ENCODE results near the gene ABHD12B. TPM values are rescaled to one million over a fixed set of nuclear protein-coding genes. Genes with fewer than 3 reads are reported as not detected.
A peak's percentile ranks its signal among the peaks of the same experiment; 100 is the strongest.
"Not testable (repeated sequence)": the region's sequence is repeated elsewhere in the genome, so short reads cannot be mapped to it uniquely, and the experiment has no call there.

Gene ABHD12B
- total RNA-seq, 1 experiment from 2014 or later = not detected

GRCh38 chr14:50941151-50941550 lies 69.3 kb downstream of the ABHD12B start:
- H3K4me2 ChIP-seq = no peak overlapping the region
- no peak overlapping the region for H3K27ac ChIP-seq
- H4K20me1 ChIP-seq (ENCODE audit: insufficient read depth) = no peaks in the 10 kb centered on the region
- H3K36me3 ChIP-seq (ENCODE audit: low read depth) = peaks cover 1% of the 10 kb centered on the region; the same call in 1 of the 2 replicates
- BruUV-seq (replicated peaks) = no TSS peak
- intact Hi-C loops (cut with micrococcal nuclease; ENCODE audit: unreplicated experiment) = loop anchor here (5.0 kb wide), 1 partner anchor 841 kb away; no protein-coding TSS in a partner anchor
- H3K4me1 ChIP-seq (replicated peaks; ENCODE audit: insufficient read depth) = peaks cover 29% of the 10 kb centered on the region
- POLR2A ChIA-PET (ENCODE audit: unreplicated experiment) = no interaction called here
- TF ChIP-seq CTCF (conservative IDR thresholded peaks at IDR 0.05) = no peak
- TF ChIP-seq EZH2 (IDR thresholded peaks at IDR 0.05; ENCODE audit: low read depth) = no peak
- peaks cover 35% of the 10 kb centered on the region; the same call in 1 of the 2 replicates for H3F3A ChIP-seq (ENCODE audit: insufficient read depth, low read depth)
- DNase-seq = no peak
- no peak overlapping the region for H3K4me3 ChIP-seq
- no peaks in the 10 kb centered on the region for H3K9me3 ChIP-seq (ENCODE audit: insufficient read depth, low read depth)
- H2AFZ ChIP-seq = no peak overlapping the region
- no peaks in the 10 kb centered on the region for H3K9me2 ChIP-seq (ENCODE audit: insufficient read depth)
- no peaks in the 10 kb centered on the region for H3K27me3 ChIP-seq (ENCODE audit: insufficient read depth, low read depth)
- H3K79me2 ChIP-seq (ENCODE audit: low read depth) = peaks cover 22% of the 10 kb centered on the region
- CTCF ChIA-PET = no interaction called here

- POLR2A ChIA-PET (ENCODE audit: unreplicated experiment); H3K27ac ChIP-seq: not testable (repeated sequence)
- intact Hi-C loops (cut with micrococcal nuclease; ENCODE audit: unreplicated experiment) = loop anchor here (5.0 kb wide), 1 partner anchor 841 kb away; no protein-coding TSS in a partner anchor
Observed at GRCh38 chr14:50941638-50942037, 69.8 kb downstream of the ABHD12B start.

GRCh38 chr14:50943261-50943942 lies 71.5 kb downstream of the ABHD12B start:
- ChIA-PET CTCF (interaction anchor here (0.6 to 1.7 kb wide), 2 partner anchors 12 to 1409 kb away, joined by 4 read pairs; no protein-coding TSS in a partner anchor), POLR2A (ENCODE audit: unreplicated experiment) (interaction anchor here (0.6 kb wide), 3 partner anchors 12 to 33 kb away, joined by 3 to 5 read pairs (median 4); no protein-coding TSS in a partner anchor)
- Histone ChIP-seq H3K4me1 (replicated peaks; ENCODE audit: insufficient read depth) (peaks cover 7% of the 10 kb centered on the region; the same call in 1 of the 2 replicates), H3K9me2 (ENCODE audit: insufficient read depth) (no peaks in the 10 kb centered on the region), H3K27ac (peak overlapping the region; percentile 76), H3K4me3 (peak overlapping the region; percentile 93), H3K9me3 (ENCODE audit: insufficient read depth, low read depth) (no peaks in the 10 kb centered on the region), H3K27me3 (ENCODE audit: insufficient read depth, low read depth) (no peaks in the 10 kb centered on the region), H3F3A (ENCODE audit: insufficient read depth, low read depth) (peaks cover 16% of the 10 kb centered on the region; the same call in 1 of the 2 replicates), H3K79me2 (ENCODE audit: low read depth) (peaks cover 22% of the 10 kb centered on the region), H2AFZ (peak overlapping the region; percentile 96), H4K20me1 (ENCODE audit: insufficient read depth) (no peaks in the 10 kb centered on the region), H3K4me2 (peak overlapping the region; percentile 92), H3K36me3 (ENCODE audit: low read depth) (no peaks in the 10 kb centered on the region)
- TF ChIP-seq CTCF (conservative IDR thresholded peaks at IDR 0.05) (0 out of 2 replicates have a peak, but pooled peaks have one; percentile 11), EZH2 (IDR thresholded peaks at IDR 0.05; ENCODE audit: low read depth) (no peak)
- intact Hi-C loops (cut with micrococcal nuclease; ENCODE audit: unreplicated experiment) = loop anchor here (5.0 kb wide), 1 partner anchor 839 kb away; no protein-coding TSS in a partner anchor
- TSS peak; percentile 49 for BruUV-seq (replicated peaks)
- peak; percentile 58 to 77 for DNase-seq

More at GRCh38 chr14:50941638-50942037, 69.8 kb downstream of the ABHD12B start:
- H2AFZ ChIP-seq; H4K20me1 ChIP-seq (ENCODE audit: insufficient read depth); CTCF ChIA-PET; H3K36me3 ChIP-seq (ENCODE audit: low read depth); H3K9me3 ChIP-seq (ENCODE audit: insufficient read depth, low read depth); H3K4me2 ChIP-seq; H3K27me3 ChIP-seq (ENCODE audit: insufficient read depth, low read depth); DNase-seq; H3K9me2 ChIP-seq (ENCODE audit: insufficient read depth); H3K4me3 ChIP-seq: not testable (repeated sequence)
- Histone ChIP-seq H3K79me2 (ENCODE audit: low read depth) (peaks cover 22% of the 10 kb centered on the region), H3F3A (ENCODE audit: insufficient read depth, low read depth) (peaks cover 31% of the 10 kb centered on the region; the same call in 1 of the 2 replicates), H3K4me1 (replicated peaks; ENCODE audit: insufficient read depth) (peaks cover 24% of the 10 kb centered on the region)
- BruUV-seq (replicated peaks) = TSS peak; percentile 14

Data from PC-9 (cell line).